HG02840 (cell line): Measurements from ENCODE around the gene STRA6.

Source experiments
- ATAC-seq: cut with Tn5 transposase; IDR thresholded peaks from one replicate; pipeline ENCODE4 v1.9.1; 2021; ENCODE audit warnings: mild to moderate bottlenecking, moderate library complexity, moderate number of reproducible peaks; ENCODE audit not compliant: unreplicated experiment, low FRiP score

STRA6 gene

DNA sequence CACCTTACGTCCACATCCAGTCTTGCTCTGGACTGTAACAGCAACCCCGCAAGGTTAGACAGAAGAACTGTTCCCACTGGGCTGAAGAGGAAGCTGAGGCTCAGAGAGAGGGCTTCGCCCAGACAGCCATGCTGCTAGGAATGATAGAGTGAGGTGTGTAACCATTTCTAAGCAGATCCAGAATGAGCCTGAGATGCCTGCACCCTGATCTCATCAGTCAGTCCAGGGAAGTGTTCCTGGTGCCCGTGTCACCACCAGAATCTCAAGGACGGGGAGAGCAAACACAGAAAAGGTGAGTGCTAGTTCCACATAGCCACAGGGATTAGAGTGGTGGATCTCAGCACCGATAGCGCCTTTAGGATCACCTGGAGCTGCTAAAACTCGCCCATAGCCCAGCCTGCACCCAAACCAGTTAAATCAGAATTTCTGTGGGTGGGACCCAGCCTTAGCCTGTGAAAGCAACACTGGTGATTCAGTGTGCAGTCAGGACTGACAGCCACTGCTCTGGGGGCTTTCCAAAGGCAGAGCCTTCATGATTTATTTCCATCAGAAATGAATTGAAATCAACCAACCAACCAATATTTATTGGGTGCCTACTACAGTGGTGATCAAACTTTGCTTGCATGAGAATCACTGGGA is 16.8 kb downstream of the STRA6 start:
- ATAC-seq: no peak

DNA sequence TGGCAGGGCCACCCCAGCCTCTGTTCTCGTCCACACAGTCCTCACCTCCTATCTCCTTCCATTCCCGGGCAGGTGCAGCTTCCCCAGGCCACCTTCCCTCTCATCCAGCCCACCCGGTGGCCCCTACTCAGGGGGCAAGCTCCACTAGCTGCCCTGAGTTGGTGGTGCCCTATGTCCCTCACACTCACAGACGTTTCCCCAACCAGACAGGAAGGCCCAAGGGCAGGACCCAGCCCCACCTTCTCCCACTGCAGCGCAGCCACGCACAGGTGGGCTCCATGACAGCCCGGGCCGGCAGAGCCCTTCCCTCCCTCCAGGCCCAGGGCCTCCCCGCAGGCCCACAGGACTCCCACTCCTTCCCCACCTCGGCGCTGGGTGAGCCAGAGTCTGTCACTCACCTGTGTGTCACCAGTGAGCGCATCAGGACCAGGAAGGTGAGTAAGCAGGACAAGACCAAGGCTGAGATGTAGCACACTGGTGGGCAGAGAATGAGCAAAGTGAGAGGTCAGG is 17.9 kb downstream of the STRA6 start:
- ATAC-seq: no peak

DNA sequence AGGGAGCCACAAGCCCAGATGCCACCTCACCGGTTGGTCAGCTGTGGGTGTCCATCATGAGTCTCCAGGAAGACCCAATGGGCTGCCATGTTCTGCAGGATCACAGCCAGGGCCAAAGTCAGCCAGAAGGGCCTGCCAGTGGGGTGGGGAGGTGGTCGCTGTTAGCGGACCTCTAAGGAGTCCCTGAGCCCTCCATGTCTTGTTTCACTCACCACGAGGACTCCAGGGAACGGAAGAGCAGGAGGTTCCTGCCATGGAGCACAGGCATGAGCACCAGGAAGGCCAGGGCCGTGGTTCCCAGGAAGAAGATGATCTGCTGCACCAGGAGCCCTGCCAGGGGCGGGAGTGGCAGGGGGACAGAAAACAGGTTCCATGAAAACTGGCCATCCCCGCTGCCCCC is 20.5 kb downstream of the STRA6 start:
- no peak for ATAC-seq

DNA sequence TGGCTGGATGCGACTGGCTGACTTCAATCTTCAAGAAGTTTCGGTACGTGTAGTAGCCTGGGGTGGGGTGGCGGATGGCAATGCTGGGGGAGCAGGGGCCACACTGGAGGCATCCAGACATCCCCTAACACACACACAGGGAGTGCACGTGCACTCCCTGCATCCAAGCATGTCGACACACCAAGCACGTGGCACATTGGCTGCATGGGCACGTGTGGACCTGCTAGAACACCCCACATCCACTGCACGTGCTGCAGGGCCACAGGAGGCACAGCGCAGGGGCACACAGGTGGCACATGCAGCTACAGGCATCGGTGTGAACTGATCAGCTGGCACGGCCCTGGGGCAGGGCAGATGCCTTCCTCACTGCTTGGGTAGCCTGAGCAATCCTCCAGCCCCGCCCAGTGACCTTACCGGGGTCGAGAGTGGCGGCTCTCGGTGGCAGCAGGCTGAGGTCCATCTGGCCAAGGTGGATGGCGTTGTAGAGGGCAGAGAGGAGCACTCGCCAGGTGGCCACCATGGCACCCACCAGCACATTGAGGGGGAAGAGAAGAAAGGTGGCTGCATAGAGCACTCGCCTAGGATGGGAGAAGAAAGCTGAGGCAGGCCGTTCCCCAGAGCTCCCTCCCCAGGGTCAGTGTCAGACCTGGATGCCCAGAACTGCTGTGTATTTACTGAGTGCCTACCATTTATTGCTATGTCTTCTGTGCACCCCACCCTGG is 21.5 kb downstream of the STRA6 start:
- ATAC-seq: no peak

DNA sequence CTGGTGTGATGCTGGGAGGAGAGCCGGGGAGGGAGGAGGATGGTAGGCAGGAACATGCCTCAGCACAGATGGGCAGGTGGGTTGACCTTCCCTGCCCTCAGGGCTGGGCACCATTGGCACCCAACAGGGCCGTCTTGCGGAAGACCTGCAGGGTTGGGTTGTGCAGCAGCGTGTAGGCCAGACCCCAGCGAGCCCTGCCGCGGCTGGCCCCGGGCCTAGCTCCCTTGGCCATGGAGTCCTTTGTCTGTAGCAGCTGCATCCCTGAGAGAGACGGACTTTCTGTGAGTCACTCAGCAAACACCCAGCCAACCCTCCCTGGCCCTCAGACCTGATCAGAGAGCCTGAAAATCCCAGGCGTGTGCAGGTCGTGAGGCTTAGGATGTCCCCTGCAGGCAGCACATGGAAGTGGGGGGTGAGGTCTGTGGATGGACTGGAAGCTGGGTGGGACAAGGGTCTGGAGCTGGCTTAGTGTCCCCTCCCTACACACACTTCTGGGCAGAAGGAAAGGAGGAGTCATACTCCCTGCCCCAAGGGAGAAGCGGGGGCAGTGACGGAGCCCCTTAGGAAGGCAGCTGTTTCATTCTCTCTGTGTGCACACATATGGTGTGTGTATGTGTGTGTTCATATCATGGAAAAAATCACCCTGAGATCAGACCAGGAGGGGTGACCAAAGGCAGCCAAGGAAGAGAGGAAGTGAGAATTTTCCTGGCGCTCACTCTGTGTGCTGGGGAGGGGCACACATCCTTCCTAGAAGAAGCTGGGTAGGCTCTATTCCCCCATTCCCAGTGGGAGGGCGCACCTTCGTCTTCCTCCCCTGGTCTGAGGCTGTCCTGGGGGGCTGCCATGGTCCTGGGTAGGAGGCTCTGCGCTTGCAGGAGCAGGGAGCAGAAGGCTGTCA is 22.4 kb downstream of the STRA6 start:
- ATAC-seq: no peak

DNA sequence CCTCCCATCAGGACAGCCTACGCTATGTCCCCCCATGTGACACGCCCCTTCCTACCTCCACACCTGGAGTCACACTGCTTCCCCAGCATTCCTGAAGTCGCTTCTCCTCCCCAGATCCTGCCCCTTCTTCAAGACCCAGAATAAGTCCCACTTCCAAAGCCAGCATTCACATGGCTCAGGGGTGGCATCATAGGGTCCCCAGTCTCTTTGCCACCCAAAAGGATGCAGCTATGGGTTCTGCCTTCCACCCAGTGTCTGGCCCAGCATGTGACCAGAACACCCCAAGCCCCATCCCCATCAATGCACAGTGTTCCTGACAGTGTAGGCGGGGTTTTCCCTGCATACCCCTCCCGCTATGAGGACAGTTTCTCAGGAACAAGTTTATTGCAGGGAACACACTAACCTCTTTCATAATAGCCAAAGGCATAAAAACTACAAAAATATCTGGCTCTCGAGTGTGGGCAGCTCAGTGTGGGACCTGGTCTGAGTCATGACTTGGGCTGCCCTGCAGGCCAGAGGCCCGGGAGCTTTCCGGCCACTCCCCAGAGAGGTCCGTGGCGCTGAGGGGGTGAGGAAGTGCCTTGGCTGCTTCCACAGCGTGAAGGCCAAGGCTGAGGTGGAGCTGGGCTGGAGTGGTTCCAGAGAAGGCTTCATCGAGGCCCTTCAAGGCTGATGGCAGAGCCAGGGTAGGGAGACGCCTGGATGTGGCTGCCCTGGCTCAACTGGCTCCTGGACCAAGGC is 23.3 kb downstream of the STRA6 start:
- ATAC-seq: no peak

DNA sequence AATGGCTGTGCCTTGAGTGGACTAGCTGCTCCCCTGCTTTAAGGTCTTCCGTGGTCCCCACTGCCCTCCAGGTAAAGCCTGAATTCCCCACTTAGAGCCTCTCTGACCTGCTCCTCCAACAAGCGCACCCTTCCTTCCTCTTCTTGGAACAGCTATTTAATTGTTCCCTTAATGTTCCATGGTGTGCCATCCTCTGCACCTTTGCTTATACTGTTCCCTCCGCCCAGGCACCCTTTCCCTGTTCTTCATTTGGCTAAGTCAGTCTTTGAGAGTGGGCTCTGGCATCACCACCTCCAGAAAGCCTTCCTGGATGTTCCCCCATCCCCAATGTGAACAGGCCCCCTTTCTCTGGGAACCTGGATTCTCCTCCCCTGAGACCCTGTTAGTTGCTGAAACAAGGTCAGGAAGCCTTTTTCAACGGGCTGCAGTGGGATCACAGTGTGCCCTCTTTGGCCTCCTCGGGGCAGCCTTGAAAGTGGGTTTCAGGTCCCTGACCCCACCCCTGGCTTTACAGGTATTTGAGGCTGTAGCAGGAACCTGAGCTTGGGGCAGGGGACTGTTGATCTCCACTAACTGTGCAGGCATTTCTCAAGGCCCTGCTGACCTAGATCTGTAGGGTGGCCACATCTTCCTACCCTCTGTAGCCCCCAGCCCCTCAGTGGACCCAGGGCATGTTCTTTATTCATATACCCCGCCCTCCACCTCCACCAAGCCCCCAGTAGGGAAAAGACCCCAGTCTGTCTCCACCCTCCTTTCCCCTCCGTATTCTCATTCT is 24.1 kb downstream of the STRA6 start:
- no peak for ATAC-seq

DNA sequence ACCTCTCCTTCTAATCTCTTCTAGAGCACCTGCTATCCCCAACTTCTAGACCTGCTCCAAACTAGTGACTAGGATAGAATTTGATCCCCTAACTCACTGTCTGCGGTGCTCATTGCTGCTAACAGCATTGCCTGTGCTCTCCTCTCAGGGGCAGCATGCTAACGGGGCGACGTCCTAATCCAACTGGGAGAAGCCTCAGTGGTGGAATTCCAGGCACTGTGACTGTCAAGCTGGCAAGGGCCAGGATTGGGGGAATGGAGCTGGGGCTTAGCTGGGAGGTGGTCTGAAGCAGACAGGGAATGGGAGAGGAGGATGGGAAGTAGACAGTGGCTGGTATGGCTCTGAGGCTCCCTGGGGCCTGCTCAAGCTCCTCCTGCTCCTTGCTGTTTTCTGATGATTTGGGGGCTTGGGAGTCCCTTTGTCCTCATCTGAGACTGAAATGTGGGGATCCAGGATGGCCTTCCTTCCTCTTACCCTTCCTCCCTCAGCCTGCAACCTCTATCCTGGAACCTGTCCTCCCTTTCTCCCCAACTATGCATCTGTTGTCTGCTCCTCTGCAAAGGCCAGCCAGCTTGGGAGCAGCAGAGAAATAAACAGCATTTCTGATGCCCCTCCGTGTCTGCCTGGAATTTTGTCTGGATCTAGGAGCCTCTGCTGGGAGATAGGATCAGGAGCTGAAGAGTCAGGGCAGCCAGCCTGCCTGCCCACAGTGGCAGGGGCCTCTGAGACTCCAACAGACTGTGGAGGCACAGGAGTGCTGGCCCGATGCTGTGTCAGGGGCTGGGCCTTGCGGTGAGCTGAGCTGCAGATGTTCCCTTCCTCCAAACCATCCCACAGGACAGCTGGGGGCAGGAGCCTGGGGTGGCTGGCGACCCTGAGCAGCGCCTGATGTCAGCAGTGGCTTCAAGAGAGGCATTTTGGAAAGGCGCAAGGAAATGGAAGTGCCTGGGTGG is 26.0 kb downstream of the STRA6 start:
- ATAC-seq: no peak

DNA sequence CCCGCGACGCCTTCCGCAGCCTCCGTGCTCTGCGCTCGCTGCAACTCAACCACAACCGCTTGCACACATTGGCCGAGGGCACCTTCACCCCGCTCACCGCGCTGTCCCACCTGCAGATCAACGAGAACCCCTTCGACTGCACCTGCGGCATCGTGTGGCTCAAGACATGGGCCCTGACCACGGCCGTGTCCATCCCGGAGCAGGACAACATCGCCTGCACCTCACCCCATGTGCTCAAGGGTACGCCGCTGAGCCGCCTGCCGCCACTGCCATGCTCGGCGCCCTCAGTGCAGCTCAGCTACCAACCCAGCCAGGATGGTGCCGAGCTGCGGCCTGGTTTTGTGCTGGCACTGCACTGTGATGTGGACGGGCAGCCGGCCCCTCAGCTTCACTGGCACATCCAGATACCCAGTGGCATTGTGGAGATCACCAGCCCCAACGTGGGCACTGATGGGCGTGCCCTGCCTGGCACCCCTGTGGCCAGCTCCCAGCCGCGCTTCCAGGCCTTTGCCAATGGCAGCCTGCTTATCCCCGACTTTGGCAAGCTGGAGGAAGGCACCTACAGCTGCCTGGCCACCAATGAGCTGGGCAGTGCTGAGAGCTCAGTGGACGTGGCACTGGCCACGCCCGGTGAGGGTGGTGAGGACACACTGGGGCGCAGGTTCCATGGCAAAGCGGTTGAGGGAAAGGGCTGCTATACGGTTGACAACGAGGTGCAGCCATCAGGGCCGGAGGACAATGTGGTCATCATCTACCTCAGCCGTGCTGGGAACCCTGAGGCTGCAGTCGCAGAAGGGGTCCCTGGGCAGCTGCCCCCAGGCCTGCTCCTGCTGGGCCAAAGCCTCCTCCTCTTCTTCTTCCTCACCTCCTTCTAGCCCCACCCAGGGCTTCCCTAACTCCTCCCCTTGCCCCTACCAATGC is 27.1 kb downstream of the STRA6 start:
- ATAC-seq: no peak

DNA sequence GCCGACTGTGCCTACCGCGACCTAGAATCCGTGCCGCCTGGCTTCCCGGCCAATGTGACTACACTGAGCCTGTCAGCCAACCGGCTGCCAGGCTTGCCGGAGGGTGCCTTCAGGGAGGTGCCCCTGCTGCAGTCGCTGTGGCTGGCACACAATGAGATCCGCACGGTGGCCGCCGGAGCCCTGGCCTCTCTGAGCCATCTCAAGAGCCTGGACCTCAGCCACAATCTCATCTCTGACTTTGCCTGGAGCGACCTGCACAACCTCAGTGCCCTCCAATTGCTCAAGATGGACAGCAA is 27.7 kb downstream of the STRA6 start:
- ATAC-seq: no peak

DNA sequence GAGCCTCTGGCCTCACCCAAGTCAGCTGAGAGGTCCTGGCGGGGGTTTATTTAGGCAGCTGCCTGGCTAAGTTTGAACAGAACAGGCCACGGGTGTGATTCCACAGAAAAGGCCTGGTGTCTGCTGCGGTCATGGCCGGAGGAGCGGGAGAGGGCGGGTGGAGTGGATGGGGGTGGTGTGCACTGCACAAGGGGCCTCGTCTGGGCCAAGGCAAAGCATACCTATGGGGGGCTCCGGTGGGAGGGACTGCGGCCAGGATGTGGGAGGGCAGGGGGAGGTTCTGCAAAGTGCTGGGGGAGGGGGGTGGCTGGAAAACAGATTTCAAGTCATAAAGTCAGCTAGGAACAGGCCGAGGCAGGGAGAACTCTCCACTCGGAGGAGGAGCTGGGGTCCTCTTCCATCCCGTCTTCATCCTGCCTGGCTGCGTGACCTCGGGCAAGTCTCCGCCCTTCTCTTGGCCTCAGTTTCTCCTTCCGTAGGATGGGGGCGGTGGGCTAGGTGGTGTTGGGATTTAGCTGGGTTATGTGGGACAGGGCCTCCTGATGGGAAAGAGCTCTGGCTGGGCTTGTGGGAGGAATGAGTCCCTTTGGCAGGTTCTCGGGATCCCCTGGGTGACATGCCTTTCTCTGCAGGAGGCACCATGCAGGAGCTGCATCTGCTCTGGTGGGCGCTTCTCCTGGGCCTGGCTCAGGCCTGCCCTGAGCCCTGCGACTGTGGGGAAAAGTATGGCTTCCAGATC is 28.2 kb downstream of the STRA6 start:
- ATAC-seq: no peak

DNA sequence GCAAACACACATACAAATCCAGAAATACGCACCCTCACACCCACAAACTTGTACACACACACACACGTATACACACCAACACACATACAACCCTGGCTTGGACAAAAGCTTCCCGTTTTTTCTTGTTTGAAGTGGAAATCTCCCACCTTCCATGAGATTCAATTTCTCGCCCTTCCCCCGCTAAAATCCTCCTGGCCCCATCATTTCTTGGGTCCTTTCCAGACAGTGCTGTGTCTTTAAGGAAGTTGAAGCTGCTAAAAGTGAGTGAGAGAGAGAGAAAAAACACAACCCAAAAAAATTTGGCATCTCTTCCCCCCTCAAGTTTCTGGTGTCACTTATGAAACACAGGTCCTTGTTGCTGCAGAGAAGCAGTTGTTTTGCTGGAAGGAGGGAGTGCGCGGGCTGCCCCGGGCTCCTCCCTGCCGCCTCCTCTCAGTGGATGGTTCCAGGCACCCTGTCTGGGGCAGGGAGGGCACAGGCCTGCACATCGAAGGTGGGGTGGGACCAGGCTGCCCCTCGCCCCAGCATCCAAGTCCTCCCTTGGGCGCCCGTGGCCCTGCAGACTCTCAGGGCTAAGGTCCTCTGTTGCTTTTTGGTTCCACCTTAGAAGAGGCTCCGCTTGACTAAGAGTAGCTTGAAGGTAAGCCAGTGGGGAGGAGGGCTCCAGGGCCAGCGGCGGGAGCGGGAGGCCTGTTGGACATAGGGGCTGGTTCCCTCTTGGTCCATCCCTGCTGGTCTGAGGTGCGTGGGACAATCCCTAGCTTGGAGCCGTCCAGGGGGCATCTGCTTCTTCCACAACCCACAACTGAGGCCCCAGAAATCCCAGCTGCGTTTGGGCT is 29.0 kb downstream of the STRA6 start, which contains the start of gene ISLR:
Gene ISLR, plus strand, starts transcription at position 331 of the 839 bp plus-strand sequence. CDS start 1,149 bp downstream, outside the sequence.
- ATAC-seq: no peak

DNA sequence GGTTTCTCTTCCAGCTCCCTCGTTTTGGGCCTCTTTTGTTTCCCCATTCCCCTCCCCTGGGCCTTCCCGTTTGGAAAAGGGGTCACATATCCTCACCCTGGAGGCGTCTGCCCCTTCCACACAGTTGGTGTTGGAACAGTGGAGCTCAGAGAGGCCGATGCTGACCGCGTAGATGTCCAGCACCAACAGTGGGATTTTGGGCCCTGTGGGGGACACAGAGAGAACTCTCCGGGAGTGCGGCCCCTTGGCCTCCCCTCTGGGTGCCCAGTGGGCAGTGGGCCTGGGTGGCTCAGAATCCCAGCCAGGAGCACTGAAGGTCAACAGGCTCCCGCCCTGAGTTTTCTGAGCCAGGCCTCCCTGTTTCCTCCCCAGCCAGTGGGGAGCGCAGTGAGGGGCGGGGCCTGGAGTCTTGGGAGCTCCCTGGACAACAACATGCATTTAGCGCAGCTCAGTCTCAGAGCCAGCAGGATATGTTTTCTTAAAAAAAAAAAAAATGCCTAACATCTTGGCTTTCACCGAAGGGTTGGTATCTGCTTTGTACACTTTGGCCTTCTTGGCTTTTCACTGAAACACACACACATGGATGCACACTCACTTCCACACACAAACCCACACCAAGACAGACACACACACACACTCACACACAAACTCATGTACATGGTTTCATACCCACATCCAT is 29.7 kb downstream of the STRA6 start:
- ATAC-seq: no peak

DNA sequence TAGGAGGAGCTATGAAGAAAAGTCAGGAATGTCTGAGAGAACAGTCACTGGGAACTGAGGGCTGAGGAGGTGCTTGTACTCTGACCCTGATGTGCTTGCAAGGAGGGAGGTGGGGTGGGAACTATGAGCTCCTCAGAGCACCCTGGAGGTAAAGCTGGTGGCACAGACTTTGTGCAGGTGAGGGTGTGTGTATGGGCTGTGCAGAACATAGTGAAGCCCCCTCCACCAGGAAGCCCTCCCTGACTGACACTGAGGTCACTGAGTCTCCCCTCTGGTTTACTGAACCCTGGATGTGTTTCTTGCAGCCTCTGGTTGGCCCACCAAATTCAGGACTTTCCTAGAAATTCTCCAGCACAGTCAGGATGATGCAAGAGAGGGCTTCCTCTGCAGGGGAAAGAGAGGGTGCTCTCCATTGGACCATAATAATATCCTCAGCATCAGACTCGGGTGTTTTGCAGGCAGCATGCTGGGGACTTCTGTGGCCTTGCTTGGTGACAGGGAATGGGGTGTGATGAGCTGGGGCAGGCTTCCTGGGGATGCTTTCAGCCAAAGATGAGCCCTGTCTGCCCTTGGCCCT is 30.5 kb downstream of the STRA6 start:
- no peak for ATAC-seq

DNA sequence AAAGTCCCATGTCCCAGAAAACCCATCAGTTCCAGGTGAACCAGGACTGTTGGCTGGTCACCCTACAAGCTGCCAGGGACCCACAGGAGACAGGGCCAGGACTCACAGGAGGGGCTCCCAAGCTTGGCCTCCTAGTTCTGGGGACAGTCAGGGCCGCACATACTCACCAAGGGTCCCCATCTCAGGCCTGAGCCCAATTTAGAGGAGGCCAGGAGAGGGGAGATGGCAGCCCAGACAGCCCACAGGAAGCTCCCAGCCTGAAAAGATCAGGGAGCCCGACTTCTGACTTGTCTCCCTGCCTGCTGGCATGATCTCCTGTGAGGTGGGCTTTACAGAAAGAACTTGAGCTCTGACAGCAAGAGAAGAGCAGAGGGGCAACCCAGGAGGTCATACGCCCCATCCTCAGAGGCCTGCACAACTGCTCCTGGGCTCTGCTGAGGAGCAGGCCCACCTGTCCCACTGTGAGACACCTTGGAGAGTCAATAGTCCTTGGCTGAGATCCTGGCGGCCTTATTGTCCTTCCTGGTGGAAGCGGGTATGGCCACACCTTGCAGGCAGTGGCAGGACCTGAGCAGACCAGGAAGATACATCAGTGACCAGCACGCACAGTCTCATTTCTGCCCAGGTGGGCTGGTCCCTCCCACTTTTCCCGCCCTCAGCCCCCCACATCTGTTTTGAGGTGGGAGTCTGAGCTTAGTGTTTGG is 31.6 kb downstream of the STRA6 start:
- no peak for ATAC-seq
